ENCODE results near the gene PRKN.

The PRKN gene

GRCh38 chr6:162229093-162229492 lies 498.5 kb downstream of the PRKN start:
- no peak overlapping the region for H3K27ac ChIP-seq (ENCODE audit: low read length)
- H3K4me3 ChIP-seq (ENCODE audit: low read length in 2 of 2): no peak overlapping the region
- H3K9ac ChIP-seq (ENCODE audit: low read length in 2 of 2): no peak overlapping the region
- no peaks in the 10 kb centered on the region for H3K36me3 ChIP-seq (ENCODE audit: control insufficient read depth in 2 of 2, insufficient read depth in 2 of 2, low read length in 2 of 2)
- no peaks in the 10 kb centered on the region for H3K27me3 ChIP-seq (ENCODE audit: control insufficient read depth in 1 of 2, insufficient read depth in 2 of 2, low read length in 2 of 2)
- no peaks in the 10 kb centered on the region for H3K9me3 ChIP-seq (ENCODE audit: control insufficient read depth in 2 of 2, low read length in 2 of 2)
- no peaks in the 10 kb centered on the region for H3K4me1 ChIP-seq (ENCODE audit: control insufficient read depth, insufficient read depth, low read length)

- H3K36me3 ChIP-seq (ENCODE audit: control insufficient read depth in 2 of 2, insufficient read depth in 2 of 2, low read length in 2 of 2): no peaks in the 10 kb centered on the region
- H3K9ac ChIP-seq (ENCODE audit: low read length in 2 of 2): no peak overlapping the region
- no peak overlapping the region for H3K4me3 ChIP-seq (ENCODE audit: low read length in 2 of 2)
- no peaks in the 10 kb centered on the region for H3K4me1 ChIP-seq (ENCODE audit: control insufficient read depth, insufficient read depth, low read length)
- H3K27ac ChIP-seq (ENCODE audit: low read length): no peak overlapping the region
- H3K9me3 ChIP-seq (ENCODE audit: control insufficient read depth in 2 of 2, low read length in 2 of 2): no peaks in the 10 kb centered on the region
- H3K27me3 ChIP-seq (ENCODE audit: control insufficient read depth in 1 of 2, insufficient read depth in 2 of 2, low read length in 2 of 2): no peaks in the 10 kb centered on the region
These were observed 500.8 kb downstream of the PRKN start for GRCh38 chr6:162226803-162227202.

GRCh38 chr6:162222521-162222920 lies 505.0 kb downstream of the PRKN start:
- Histone ChIP-seq H3K27me3 (ENCODE audit: control insufficient read depth in 1 of 2, insufficient read depth in 2 of 2, low read length in 2 of 2) (no peaks in the 10 kb centered on the region), H3K4me3 (ENCODE audit: low read length in 2 of 2) (no peak overlapping the region), H3K36me3 (ENCODE audit: control insufficient read depth in 2 of 2, insufficient read depth in 2 of 2, low read length in 2 of 2) (no peaks in the 10 kb centered on the region), H3K9ac (ENCODE audit: low read length in 2 of 2) (no peak overlapping the region), H3K4me1 (ENCODE audit: control insufficient read depth, insufficient read depth, low read length) (no peaks in the 10 kb centered on the region), H3K27ac (ENCODE audit: low read length) (no peak overlapping the region), H3K9me3 (ENCODE audit: control insufficient read depth in 2 of 2, low read length in 2 of 2) (no peaks in the 10 kb centered on the region)

- H3K4me1 ChIP-seq (ENCODE audit: control insufficient read depth, insufficient read depth, low read length): no peaks in the 10 kb centered on the region
- no peak overlapping the region for H3K9ac ChIP-seq (ENCODE audit: low read length in 2 of 2)
- no peaks in the 10 kb centered on the region for H3K36me3 ChIP-seq (ENCODE audit: control insufficient read depth in 2 of 2, insufficient read depth in 2 of 2, low read length in 2 of 2)
- H3K27me3 ChIP-seq (ENCODE audit: control insufficient read depth in 1 of 2, insufficient read depth in 2 of 2, low read length in 2 of 2): no peaks in the 10 kb centered on the region
- no peak overlapping the region for H3K27ac ChIP-seq (ENCODE audit: low read length)
- H3K9me3 ChIP-seq (ENCODE audit: control insufficient read depth in 2 of 2, low read length in 2 of 2): no peaks in the 10 kb centered on the region
- no peak overlapping the region for H3K4me3 ChIP-seq (ENCODE audit: low read length in 2 of 2)
These were observed 506.7 kb downstream of the PRKN start for GRCh38 chr6:162220876-162221275.

GRCh38 chr6:162219266-162219665 lies 508.3 kb downstream of the PRKN start:
- Histone ChIP-seq H3K9ac (ENCODE audit: low read length in 2 of 2) (no peak overlapping the region), H3K4me3 (ENCODE audit: low read length in 2 of 2) (no peak overlapping the region), H3K27ac (ENCODE audit: low read length) (no peak overlapping the region), H3K9me3 (ENCODE audit: control insufficient read depth in 2 of 2, low read length in 2 of 2) (no peaks in the 10 kb centered on the region), H3K36me3 (ENCODE audit: control insufficient read depth in 2 of 2, insufficient read depth in 2 of 2, low read length in 2 of 2) (no peaks in the 10 kb centered on the region), H3K27me3 (ENCODE audit: control insufficient read depth in 1 of 2, insufficient read depth in 2 of 2, low read length in 2 of 2) (no peaks in the 10 kb centered on the region), H3K4me1 (ENCODE audit: control insufficient read depth, insufficient read depth, low read length) (no peaks in the 10 kb centered on the region)

GRCh38 chr6:162217811-162218493 lies 509.6 kb downstream of the PRKN start:
- Histone ChIP-seq H3K27me3 (ENCODE audit: control insufficient read depth in 1 of 2, insufficient read depth in 2 of 2, low read length in 2 of 2) (no peaks in the 10 kb centered on the region), H3K4me1 (ENCODE audit: control insufficient read depth, insufficient read depth, low read length) (no peaks in the 10 kb centered on the region), H3K9ac (ENCODE audit: low read length in 2 of 2) (no peak overlapping the region), H3K4me3 (ENCODE audit: low read length in 2 of 2) (no peak overlapping the region), H3K27ac (ENCODE audit: low read length) (no peak overlapping the region), H3K36me3 (ENCODE audit: control insufficient read depth in 2 of 2, insufficient read depth in 2 of 2, low read length in 2 of 2) (no peaks in the 10 kb centered on the region), H3K9me3 (ENCODE audit: control insufficient read depth in 2 of 2, low read length in 2 of 2) (no peaks in the 10 kb centered on the region)

GRCh38 chr6:162217058-162217457 lies 510.5 kb downstream of the PRKN start:
- H3K4me1 ChIP-seq (ENCODE audit: control insufficient read depth, insufficient read depth, low read length): no peaks in the 10 kb centered on the region
- no peaks in the 10 kb centered on the region for H3K9me3 ChIP-seq (ENCODE audit: control insufficient read depth in 2 of 2, low read length in 2 of 2)
- no peaks in the 10 kb centered on the region for H3K27me3 ChIP-seq (ENCODE audit: control insufficient read depth in 1 of 2, insufficient read depth in 2 of 2, low read length in 2 of 2)
- no peak overlapping the region for H3K4me3 ChIP-seq (ENCODE audit: low read length in 2 of 2)
- H3K9ac ChIP-seq (ENCODE audit: low read length in 2 of 2): no peak overlapping the region
- H3K27ac ChIP-seq (ENCODE audit: low read length): no peak overlapping the region
- H3K36me3 ChIP-seq (ENCODE audit: control insufficient read depth in 2 of 2, insufficient read depth in 2 of 2, low read length in 2 of 2): no peaks in the 10 kb centered on the region

- H3K36me3 ChIP-seq (ENCODE audit: control insufficient read depth in 2 of 2, insufficient read depth in 2 of 2, low read length in 2 of 2): no peaks in the 10 kb centered on the region
- H3K4me3 ChIP-seq (ENCODE audit: low read length in 2 of 2): no peak overlapping the region
- H3K4me1 ChIP-seq (ENCODE audit: control insufficient read depth, insufficient read depth, low read length): no peaks in the 10 kb centered on the region
- no peak overlapping the region for H3K27ac ChIP-seq (ENCODE audit: low read length)
- H3K9me3 ChIP-seq (ENCODE audit: control insufficient read depth in 2 of 2, low read length in 2 of 2): no peaks in the 10 kb centered on the region
- H3K9ac ChIP-seq (ENCODE audit: low read length in 2 of 2): no peak overlapping the region
- no peaks in the 10 kb centered on the region for H3K27me3 ChIP-seq (ENCODE audit: control insufficient read depth in 1 of 2, insufficient read depth in 2 of 2, low read length in 2 of 2)
These were observed 515.8 kb downstream of the PRKN start for GRCh38 chr6:162211777-162212176.

- Histone ChIP-seq H3K4me1 (ENCODE audit: control insufficient read depth, insufficient read depth, low read length) (no peaks in the 10 kb centered on the region), H3K9me3 (ENCODE audit: control insufficient read depth in 2 of 2, low read length in 2 of 2) (no peaks in the 10 kb centered on the region), H3K27me3 (ENCODE audit: control insufficient read depth in 1 of 2, insufficient read depth in 2 of 2, low read length in 2 of 2) (no peaks in the 10 kb centered on the region), H3K9ac (ENCODE audit: low read length in 2 of 2) (no peak overlapping the region), H3K27ac (ENCODE audit: low read length) (no peak overlapping the region), H3K4me3 (ENCODE audit: low read length in 2 of 2) (no peak overlapping the region), H3K36me3 (ENCODE audit: control insufficient read depth in 2 of 2, insufficient read depth in 2 of 2, low read length in 2 of 2) (no peaks in the 10 kb centered on the region)
These were observed 516.5 kb downstream of the PRKN start for GRCh38 chr6:162211022-162211421.

GRCh38 chr6:162203287-162203686 lies 524.3 kb downstream of the PRKN start:
- no peaks in the 10 kb centered on the region for H3K27me3 ChIP-seq (ENCODE audit: control insufficient read depth in 1 of 2, insufficient read depth in 2 of 2, low read length in 2 of 2)
- no peaks in the 10 kb centered on the region for H3K9me3 ChIP-seq (ENCODE audit: control insufficient read depth in 2 of 2, low read length in 2 of 2)
- no peak overlapping the region for H3K27ac ChIP-seq (ENCODE audit: low read length)
- no peak overlapping the region for H3K9ac ChIP-seq (ENCODE audit: low read length in 2 of 2)
- no peaks in the 10 kb centered on the region for H3K36me3 ChIP-seq (ENCODE audit: control insufficient read depth in 2 of 2, insufficient read depth in 2 of 2, low read length in 2 of 2)
- peaks cover 3% of the 10 kb centered on the region for H3K4me1 ChIP-seq (ENCODE audit: control insufficient read depth, insufficient read depth, low read length)
- H3K4me3 ChIP-seq (ENCODE audit: low read length in 2 of 2): no peak overlapping the region

GRCh38 chr6:162200945-162201690 lies 526.4 kb downstream of the PRKN start:
- H3K4me3 ChIP-seq (ENCODE audit: low read length in 2 of 2): peak overlapping the region; percentile 17
- no peak overlapping the region for H3K27ac ChIP-seq (ENCODE audit: low read length)
- no peaks in the 10 kb centered on the region for H3K27me3 ChIP-seq (ENCODE audit: control insufficient read depth in 1 of 2, insufficient read depth in 2 of 2, low read length in 2 of 2)
- peaks cover 3% of the 10 kb centered on the region for H3K4me1 ChIP-seq (ENCODE audit: control insufficient read depth, insufficient read depth, low read length)
- H3K9me3 ChIP-seq (ENCODE audit: control insufficient read depth in 2 of 2, low read length in 2 of 2): no peaks in the 10 kb centered on the region
- H3K9ac ChIP-seq (ENCODE audit: low read length in 2 of 2): no peak overlapping the region
- H3K36me3 ChIP-seq (ENCODE audit: control insufficient read depth in 2 of 2, insufficient read depth in 2 of 2, low read length in 2 of 2): no peaks in the 10 kb centered on the region
